Ammon's horn (tissue), 1 donor: ENCODE results near the gene ZFX.
"Not testable (repeated sequence)": the region's sequence is repeated elsewhere in the genome, so short reads cannot be mapped to it uniquely, and the experiment has no call there.

Experiments used
- DNase-seq: peaks from one replicate; pipeline ENCODE4 v3.0.0-alpha.2; 2016; ENCODE audit warnings: low spot score

ZFX gene

DNA sequence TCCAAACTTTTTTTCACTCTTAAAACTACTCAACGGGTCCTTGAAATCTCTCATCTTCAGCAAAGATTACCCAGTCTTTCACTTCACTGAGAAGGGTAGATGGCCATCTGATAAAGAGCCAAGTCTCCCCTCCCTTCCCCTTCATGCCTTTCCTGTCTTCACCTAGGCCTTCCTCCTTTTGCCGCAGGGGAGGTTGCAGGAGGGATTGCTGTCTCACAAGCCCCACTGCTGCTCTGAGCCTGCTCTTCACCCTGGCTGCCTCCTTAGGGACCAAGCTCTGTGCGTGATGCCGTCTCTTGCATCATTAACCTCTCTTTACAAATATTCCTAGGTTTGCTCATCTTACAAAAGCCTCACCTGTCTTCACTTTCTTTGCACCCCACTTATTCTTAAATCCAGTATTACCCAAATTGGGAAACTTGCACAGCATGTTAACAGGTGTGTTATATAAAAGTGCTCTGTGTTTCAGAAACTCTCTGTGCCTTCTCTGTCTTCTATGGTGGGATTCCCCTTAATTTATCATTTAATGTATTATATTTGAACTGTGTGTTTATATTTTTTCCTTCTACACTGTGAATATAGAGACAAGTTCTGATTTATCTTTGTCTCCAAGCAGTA lies 3.8 kb downstream of the ZFX start:
- no peak for DNase-seq

DNA sequence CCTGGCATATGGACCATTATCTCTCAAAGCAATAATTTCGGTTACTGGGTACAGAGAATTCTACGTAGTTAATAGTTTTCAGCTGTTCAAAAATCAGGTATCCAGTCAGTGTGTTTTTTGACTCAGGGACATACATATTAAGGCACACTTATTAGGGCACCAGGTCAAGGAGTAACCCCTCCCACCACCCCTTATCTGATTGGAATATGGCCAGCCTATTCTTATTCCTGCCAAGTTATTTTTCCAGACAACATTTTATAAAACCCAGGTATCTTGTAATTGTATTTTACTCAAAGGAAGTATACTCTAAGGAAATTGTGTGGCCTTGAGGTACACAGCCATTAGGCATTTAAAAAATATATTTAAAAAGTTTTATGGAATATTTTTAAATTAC lies 4.3 kb downstream of the ZFX start:
- DNase-seq, result no peak

DNA sequence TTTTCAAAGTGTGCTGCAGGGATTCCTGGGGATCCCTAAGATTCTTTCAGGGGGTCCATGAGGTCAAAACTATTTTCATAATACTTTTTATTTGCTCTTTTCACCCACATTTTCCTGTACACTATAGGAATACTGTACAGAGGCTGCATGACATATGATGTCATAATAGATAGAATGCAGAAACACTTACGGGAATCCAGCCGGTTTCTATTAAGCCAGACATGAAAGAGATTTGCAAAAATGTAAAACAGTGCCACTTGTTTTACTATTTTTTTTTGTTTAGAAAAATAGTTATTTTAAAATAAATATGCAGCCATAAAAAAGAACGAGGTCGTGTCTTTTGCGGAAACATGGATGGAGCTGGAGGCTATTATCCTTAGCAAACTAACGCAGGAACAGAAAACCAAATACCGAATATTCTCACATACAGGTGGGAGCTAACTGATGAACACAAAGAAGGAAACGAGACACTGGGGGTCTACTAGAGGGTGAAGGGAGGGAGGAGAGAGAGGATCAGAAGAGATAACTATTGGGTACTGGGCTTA lies 5.0 kb downstream of the ZFX start:
- DNase-seq, result no peak

DNA sequence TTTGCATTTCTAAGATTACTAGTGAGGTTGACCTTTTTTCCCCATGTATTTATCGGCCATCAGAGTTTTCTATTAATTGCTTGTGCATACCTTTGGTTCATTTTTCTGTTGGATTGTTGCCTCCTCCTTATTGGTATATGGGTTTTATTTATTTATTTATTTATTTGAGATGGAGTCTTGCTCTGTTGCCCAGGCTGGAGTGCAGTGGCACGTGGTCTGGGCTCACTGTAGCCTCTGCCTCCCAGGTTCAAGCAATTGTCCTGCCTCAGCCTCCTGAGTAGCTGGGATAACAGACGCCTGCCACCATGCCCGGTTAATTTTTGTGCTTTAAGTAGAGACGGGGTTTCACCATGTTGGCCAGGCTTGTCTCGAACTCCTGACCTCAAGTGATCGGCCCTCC lies 6.2 kb downstream of the ZFX start:
- not testable (repeated sequence) for DNase-seq

DNA sequence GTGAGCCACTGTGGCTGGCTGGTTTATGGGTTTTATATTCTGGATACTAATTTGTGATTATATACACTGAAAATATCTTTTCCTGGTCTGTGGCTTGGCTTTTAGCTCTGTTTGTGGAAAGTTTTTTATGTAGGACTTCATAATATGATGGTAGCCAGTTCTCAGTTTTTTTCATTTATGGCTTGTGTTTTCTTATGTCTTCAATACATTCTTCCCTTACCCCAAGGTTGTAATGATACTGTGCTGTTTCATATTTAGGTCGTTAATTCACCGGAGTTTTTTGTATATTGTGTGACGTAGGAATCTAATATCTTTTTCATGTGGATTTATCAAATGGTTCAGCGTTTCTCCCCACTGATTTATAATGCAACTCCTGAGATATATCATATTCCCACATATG lies 6.6 kb downstream of the ZFX start:
- no peak for DNase-seq

DNA sequence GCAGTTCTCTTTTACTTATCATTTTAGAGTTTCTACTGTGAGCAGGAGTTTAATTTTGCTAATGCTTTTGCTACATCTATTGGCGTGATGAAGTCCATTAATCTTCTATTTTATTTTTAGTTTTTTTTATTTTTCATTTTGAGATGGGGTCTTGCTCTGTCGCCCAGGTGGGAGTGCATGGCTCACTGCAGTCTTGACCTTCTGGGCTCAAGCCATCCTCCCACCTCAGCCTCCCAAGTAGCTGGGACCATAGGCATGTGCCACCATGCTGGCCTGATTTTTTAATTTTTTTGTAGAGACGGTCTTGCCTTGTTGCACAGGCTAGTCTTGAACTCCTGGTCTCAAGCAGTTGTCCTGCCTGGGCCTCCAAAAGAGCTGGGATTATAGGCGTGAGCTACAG lies 9.4 kb downstream of the ZFX start:
- DNase-seq, result no peak

DNA sequence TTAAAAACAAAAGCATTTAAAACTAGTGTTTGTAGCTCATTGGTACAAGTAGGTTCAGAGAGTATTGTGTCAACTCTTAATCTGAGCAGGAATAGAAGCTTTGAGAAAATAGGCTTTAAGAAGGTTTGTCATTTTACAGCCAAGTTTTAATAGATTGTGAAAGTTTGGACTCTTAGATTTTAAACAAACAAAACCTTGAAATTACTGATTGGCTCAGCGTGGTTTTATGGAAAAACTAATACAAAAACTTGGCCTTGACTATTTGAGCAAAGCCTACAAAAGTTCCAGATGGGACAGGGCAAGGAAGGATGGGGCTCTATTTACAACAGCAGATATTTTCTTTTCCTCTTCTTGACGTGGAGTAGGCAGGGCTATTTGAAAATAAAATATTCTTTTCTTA lies 16.5 kb downstream of the ZFX start:
- no peak for DNase-seq

DNA sequence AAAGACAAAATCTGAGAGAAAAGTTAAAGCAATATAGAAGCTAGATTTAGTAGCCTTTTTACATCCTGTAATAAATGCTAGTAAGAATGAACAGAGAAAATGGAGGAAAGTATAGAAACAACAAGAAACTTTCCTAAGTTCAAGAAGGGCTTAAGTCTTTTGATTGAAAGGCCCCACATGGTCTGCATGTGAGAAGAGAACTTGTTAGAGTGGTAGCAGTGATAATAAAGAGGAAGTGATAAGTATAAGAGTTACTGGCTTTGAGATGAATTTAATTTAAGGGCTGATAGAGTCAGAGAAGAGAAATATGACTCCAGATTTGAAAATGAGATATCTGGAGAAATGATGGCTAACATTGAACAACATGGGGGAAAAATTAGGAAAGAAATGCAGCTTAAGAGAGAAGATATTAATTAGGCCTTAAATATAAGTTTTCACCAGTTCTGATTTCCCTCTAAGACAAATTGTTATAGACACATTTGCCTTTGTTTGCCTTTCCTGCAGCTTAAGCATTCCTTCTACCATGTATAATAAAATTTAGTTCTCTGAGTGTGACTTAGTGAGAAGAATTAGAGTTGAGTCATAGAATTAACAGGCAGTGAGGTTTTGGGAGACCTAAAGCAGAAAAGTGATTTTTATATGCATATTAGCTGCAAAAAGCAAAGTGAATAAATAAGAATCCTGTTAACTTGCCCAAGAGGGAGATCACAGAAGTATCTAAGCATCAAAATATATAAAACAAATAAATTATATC lies 18.4 kb downstream of the ZFX start:
- no peak for DNase-seq

DNA sequence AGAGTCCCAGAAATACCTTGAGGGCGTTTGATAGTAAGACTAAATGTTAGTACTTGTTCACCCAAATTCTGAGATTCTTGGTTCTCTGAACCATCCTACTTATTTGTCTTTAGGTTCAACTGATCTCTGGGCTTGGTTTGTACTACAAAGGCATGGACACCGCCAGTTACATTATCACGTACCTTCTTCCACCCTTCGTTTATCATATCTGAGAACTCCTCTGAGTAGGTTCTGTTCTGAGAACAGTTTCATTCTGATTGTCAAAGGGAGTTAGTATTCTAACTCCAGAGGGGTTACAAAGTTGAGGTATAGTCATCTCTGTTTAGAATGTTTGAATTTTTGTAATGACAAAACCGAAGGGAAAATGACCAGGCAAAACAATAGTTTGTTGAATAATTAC lies 19.3 kb downstream of the ZFX start:
- no peak for DNase-seq

DNA sequence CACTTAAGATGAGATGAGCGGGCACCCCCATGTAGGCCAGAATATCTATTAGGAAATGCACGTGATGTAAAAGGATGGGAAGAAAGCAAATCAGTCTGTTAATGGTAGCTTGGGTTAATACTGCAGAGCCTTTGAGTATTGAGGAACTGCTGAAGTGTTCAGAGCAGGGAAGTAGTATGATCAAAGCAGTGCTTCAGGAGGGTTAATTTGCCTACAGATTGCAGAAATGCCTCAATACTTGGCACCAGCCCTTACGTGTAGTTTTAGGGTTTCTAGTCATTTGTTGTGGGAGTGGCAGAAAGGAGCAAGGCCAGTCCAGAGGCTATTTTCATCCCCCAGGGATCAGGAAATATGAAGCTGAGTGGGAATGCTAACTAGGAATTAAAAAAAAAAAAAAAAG lies 19.7 kb downstream of the ZFX start:
- DNase-seq, result no peak

DNA sequence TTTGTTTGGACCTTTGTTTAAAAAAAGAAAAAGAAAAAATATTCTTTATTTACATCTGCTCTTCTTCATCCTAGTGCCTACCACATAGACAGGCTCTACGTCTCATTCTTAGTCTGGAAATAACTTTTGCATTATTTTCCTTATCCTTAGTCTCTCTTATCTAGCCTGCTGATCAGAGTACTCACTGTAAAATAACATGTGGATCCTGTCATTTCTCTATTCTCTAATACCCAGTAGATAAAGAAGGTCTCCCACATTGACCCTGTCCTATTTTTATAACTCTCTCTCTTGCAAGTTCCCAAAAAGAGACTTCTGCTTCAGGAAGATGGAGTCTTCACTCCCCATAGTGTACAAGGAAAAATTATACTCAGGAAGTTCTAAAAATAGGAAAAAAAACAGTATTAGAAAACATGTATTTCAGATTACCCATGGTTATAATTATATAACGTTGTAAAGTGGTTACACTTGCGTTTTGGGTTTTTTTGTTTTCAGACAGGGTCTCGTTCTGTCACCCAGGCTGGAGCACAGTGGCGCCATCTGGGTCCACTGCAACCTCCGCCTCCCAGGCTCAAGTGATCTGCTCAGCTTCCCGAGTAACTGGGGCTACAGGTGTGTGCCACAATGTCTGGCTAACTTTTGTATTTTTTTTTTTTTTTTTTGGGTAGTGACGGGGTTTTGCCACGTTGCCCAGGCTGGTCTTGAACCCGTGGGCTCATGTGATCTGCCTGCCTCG lies 23.8 kb downstream of the ZFX start:
- no peak for DNase-seq

DNA sequence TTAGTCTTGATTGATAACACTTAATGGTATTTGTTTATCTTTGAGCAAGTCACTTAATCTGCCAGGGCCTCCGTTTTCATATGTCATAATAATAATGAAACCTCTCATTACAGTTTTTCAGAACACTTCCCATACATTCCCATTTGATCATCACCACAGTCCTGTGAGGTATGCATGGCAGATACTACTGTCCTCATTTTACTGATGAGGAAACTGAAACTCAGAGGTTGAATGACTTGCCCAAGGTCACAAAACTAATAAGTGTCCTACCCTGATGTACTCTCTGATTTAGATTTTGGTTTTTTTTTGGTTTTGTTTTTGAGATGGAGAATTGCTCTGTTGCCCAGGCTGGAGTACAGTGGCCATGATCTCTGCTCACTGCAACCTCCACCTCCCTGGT lies 25.7 kb downstream of the ZFX start:
- no peak for DNase-seq

DNA sequence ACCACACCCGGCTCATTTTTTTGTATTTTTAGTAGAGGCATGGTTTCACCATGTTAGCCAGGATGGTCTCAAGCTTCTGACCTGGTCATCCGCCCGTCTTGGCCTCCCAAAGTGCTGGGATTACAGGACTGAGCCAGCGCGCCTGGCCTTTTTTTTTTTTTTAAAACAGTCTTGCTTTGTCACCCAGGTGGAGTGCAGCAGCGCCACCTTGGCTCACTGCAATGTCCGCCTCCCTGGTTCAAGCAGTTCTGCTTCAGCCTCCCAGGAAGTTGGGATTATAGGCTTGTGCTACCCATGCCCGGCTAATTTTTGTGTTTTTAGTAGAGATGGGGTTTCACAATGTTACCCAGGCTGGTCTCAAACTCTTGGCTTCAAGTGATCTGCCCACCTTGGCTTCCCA lies 28.9 kb downstream of the ZFX start:
- no peak for DNase-seq

DNA sequence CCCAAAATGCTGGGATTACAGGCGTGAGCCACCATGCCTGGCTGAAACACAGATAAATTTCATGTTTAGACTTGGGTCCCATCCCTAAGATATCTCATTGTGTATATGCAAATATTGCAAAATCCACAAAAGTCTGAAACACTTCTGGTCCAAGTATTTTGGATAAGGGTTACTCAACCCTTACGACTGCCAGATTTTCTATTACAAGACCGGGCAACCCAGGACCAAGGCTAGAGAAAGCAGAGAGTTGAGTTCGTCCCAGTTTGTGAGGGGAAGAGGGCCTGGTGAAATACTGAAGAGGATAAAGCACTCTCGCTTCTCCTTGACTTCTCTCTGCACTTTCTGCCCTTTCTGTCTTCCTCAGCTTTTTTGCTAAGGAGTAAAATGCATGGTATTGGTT lies 34.5 kb downstream of the ZFX start:
- DNase-seq, result no peak

DNA sequence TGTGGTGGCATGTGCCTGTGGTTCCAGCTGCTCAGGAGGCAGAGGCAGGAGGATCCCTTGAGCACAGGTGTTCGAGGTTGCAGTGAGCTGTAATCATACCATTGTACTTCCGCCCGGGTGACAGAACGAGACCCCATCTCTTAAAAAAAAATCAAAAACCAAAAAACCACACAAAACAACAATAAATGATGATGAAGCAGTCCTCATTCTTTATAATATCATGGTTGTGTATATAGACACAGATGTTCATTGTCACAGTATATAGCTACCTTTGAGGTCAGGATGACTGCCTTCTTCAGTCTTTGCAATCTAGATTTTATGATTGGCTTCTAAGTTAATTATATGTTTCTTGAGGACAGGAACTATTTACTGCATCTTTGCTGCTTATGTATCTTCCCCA lies 37.0 kb downstream of the ZFX start:
- DNase-seq, result no peak

DNA sequence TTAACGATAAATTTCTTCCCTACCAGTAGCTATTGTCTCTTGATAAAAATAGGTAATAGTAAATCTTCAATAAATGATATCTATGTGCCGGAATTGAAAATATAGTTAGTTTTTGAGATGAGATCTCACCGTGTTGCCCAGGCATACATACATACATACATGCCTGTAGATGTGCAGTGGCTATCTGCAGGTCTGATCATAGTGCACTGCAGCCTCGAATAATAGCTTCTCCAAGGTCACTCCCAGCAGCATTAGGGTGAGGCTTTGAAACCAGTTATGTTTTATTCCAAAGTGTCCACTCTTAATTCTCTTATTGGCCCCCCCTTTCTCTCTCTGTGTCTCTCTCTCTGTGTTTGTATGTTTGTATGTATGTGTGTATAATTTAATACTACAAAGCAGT lies 37.5 kb downstream of the ZFX start:
- DNase-seq, result no peak

DNA sequence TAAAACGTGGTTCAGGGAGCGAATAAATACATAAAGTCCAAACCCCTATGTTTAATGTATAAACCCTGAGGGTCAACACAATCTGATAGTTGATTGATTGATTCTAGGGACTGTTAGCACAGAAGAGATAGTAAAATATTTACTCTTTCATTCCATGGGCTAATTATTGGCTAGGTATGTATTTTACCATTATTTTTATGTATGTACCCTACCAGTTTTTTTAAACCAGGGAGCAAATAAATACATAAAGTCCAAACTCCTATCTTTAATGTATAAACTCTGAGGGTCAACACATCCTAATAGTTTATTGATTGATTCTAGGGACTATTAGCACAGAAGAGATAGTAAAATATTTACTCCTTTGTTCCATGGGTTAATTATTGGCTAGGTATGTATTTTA lies 40.0 kb downstream of the ZFX start:
- no peak for DNase-seq

DNA sequence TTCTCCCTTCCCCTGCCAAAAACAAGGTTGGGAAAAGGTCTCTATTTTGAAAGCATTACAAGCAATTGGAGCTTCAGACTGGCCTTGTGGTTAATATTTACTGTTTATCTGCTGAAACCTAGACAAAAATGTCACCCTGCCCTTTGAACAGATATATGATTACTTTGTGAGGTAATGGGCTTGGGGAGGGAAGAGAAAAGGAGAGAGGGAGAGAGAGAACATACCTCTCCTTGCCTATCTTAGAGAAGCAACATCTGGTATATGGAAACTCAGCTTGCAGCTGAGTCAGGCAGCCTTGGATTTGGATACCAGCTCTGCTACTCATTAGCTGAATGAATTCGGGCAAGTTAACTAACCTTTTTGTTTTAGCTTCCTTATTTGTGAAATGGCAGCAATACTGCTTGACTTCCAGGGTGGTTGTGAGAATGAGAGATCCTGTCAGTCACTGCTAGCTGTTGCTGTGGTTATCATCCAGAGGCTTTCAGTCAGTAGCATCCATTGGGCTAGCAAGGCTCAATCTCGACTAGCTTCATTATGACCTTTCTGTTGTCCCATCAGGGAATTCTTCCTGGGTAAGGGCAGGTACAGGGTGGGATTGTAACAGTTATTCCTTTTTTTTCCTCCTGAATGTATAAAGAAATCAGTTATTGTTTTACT lies 41.1 kb downstream of the ZFX start:
- no peak for DNase-seq

DNA sequence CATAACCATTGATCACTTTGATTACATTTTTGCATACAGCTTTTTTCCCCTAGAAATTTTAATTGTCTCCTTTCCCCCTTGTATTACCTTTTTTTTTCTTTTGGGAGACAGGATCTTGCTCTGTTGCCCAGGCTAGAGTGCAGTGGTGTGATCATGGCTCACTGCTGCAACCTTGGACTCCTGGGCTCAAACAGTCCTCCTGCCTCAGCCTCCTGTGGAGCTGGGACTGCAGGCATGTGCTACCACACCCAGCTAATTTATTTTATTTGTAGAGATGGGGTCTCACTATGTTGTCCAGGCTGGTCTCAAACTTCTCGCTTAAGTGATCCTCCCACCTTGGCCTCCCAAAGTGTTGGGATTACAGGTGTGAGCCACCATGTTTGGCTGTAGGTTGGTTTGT lies 47.0 kb downstream of the ZFX start:
- no peak for DNase-seq

DNA sequence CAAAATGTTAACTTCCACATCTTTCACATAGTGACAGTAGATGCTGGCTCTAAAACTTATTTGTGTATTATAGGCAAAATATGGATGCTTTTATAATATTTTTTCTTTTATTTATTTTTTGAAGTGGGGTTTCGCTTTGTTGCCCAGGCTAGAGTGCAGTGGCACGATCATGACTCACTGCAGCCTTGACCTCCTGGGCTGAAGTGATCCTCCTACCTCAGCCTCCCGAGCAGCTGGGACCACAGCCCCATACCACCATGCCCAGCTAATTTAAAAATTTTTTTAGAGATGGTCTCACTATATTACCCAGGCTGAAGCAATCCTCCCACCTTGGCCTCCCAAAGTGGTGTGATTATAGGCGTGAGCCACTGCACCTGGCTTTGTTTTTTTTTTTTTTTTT lies 48.6 kb downstream of the ZFX start:
- no peak for DNase-seq

DNA sequence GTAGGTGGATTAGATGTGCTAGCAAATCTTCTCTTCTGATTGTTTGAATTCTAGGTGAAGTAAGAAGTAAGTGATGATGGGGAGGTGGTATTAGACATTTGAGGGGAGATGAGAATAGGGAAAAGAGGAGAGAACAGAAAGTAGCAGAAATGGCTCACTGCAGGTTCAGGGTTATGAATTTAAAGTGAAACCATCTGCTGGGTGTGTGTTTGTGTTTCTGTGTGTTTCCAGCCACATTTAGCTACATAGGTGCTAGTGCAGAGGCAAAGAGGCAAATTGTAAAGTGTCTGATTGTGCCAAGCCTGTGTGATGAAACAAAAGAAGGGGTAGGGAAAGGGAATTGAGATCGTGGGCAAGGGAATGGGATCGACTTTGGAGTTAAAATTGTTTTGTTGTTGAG lies 50.6 kb downstream of the ZFX start:
- DNase-seq, result no peak

DNA sequence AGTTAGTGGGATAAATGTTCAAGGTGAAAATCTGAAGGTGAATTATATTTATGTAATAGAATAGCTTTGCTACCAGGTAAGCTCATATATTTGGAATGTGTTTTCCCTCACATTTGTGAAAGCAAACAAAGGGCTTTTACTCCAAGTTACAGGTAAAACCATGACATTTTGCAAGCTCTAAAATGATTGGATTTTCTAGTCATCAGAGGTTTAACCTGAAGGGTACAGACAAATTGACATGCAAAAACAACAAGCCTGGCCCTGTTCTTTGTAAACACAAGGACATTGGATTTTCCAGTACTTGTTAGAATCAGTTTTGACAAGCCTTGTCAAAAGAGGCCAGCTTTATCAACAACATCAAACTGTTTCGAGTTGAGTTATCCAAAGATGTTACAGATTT lies 51.7 kb downstream of the ZFX start:
- DNase-seq, result no peak
